Right renal pelvis (tissue), 4 donors: Measurements from ENCODE around the gene SEC22C. TPM values are rescaled to one million over a fixed set of nuclear protein-coding genes. Genes with fewer than 3 reads are reported as not detected.

Experiments used
- DNase-seq, 4 donors: peaks; one replicate each; pipeline ENCODE4 v3.0.0-alpha.2; 2013; ENCODE audit warnings: low read depth in 4 of 4, low spot score in 3 of 4, missing footprints in 1 of 4
- polyA plus RNA-seq, 4 donors: library from polyadenylated mRNA; unstranded; fragments of 120-200 nt; gene quantifications; one replicate each; pipeline ENCODE4 v1.2.1, GENCODE V29; 2013; ENCODE audit not compliant: insufficient read length in 4 of 4

SEC22C gene
- polyA plus RNA-seq, 4 donors, result 42.8 to 48.2 (median 46.0) TPM

- peak in 1 of 4 donors; percentile 5 for DNase-seq
Observed at GRCh38 chr3:42501321-42501680, 80.5 kb downstream of the SEC22C start.

- DNase-seq, result no peak
Observed at GRCh38 chr3:42500909-42501308, 80.9 kb downstream of the SEC22C start.

- DNase-seq, result no peak
Observed at GRCh38 chr3:42500091-42500490, 81.7 kb downstream of the SEC22C start.

GRCh38 chr3:42499478-42499871 is 82.3 kb downstream of the SEC22C start:
- no peak for DNase-seq

GRCh38 chr3:42498791-42499477 is 82.8 kb downstream of the SEC22C start:
- no peak for DNase-seq

- no peak for DNase-seq
Observed at GRCh38 chr3:42498034-42498433, 83.7 kb downstream of the SEC22C start.

Other genes starting within 250 kb of the SEC22C start
- not detected for gene LYZL4, start 171.4 kb downstream of the SEC22C start, polyA plus RNA-seq
- 1 to 10 TPM; 1.1 to 2.5 (median 1.8) TPM for gene VIPR1, start 79.3 kb downstream of the SEC22C start, polyA plus RNA-seq
- gene SS18L2, start 8.9 kb upstream of the SEC22C start, polyA plus RNA-seq, result 10 to 100 TPM; 23.0 to 29.1 (median 26.5) TPM
- gene NKTR, start 18.7 kb upstream of the SEC22C start, polyA plus RNA-seq, result 100 to 1,000 TPM in 1 of 4 donors, 10 to 100 TPM in 3; 70.5 to 112 (median 76.9) TPM
- gene ZBTB47, start 71.7 kb upstream of the SEC22C start, polyA plus RNA-seq, result 10 to 100 TPM; 15.4 to 18.3 (median 15.6) TPM
- gene KLHL40, start 103.6 kb upstream of the SEC22C start, polyA plus RNA-seq, result under 1 TPM in 1 of 4 donors, not detected in 3; 0.03 TPM
- under 1 TPM; 0.30 to 0.40 (median 0.36) TPM for gene HHATL, start 120.8 kb upstream of the SEC22C start, polyA plus RNA-seq
- gene CCDC13, start 191.3 kb upstream of the SEC22C start, polyA plus RNA-seq, result 1 to 10 TPM; 2.1 to 2.8 (median 2.7) TPM
- gene HIGD1A, start 222.5 kb upstream of the SEC22C start, polyA plus RNA-seq, result 100 to 1,000 TPM; 172 to 196 (median 190) TPM
- gene ACKR2, start 227.5 kb upstream of the SEC22C start, polyA plus RNA-seq, result 1 to 10 TPM; 2.0 to 2.6 (median 2.3) TPM